ENCODE measurements around the gene RMDN2. TPM values are rescaled to one million over a fixed set of nuclear protein-coding genes. Genes with fewer than 3 reads are reported as not detected.

Gene RMDN2
- total RNA-seq, 1 experiment from 2014 or later: 3.2 TPM

DNA sequence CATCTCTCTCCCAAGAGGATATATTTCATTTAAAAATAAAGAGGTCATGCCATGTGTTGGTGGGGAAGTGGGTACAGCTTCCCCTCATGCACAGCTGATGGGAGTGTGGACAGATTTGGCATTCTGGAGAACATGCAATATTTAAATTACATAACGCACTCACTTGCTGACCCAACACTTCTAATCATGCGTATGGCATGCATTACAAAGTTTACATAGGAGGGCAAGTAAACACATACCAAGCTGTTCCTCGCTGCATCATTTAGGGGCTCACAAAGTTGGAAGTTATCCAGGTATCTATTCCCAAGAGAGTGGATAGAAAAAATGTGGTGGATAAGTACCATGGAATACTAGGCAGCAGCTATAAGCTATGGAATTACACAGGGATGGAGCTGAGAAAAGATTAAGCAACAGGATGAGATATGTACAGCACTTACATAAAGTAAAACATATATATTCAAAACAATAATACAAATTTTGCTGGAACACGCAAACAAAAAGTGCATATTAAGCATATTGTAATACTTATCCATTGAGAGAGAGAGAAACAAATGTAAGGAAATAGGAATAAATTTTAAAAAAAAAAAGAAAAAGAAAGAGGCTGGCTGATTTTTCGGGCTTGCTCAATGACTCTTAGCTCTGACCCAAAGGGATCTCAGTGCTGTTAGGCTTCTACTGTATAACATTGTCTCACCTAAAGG lies 139.9 kb downstream of the RMDN2 start:
- Mint-ChIP-seq H3K4me1 (ENCODE audit: insufficient read depth, unreplicated experiment) (peaks cover 5% of the 10 kb centered on the region), H3K27ac (ENCODE audit: low read depth, unreplicated experiment) (no peak overlapping the region), H3K4me3 (ENCODE audit: unreplicated experiment) (no peak overlapping the region), H3K27me3 (ENCODE audit: insufficient read depth, unreplicated experiment) (no peaks in the 10 kb centered on the region), H3K9me3 (ENCODE audit: unreplicated experiment) (no peaks in the 10 kb centered on the region), H3K36me3 (ENCODE audit: insufficient read depth, unreplicated experiment) (peaks cover under 1% of the 10 kb centered on the region)
- POLR2A ChIA-PET: interaction anchor here (1.1 kb wide), 1 partner anchor 54 kb away, joined by 3 read pairs; no protein-coding TSS in a partner anchor
- DNase-seq (ENCODE audit: unreplicated experiment): peak; percentile 56
- intact Hi-C loops (cut with micrococcal nuclease): no loop called here
- BruUV-seq (replicated peaks): no TSS peak
- no peak for TF ChIP-seq CTCF (IDR thresholded peaks at IDR 0.05; ENCODE audit: unreplicated experiment)
- CTCF ChIA-PET: interaction anchor here (0.6 to 1.0 kb wide), 2 partner anchors 12 kb away, joined by 3 read pairs; no protein-coding TSS in a partner anchor

GRCh38 chr2:38065502-38066135 lies 140.5 kb downstream of the RMDN2 start:
- BruUV-seq (replicated peaks): no TSS peak
- peak; percentile 28 for DNase-seq (ENCODE audit: unreplicated experiment)
- TF ChIP-seq CTCF (IDR thresholded peaks at IDR 0.05; ENCODE audit: unreplicated experiment): no peak
- ChIA-PET CTCF (interaction anchor here (0.6 to 1.0 kb wide), 2 partner anchors 11 to 13 kb away, joined by 3 read pairs; no protein-coding TSS in a partner anchor), POLR2A (interaction anchor here (0.5 kb wide), 1 partner anchor 12 kb away, joined by 3 read pairs; no protein-coding TSS in a partner anchor)
- Mint-ChIP-seq H3K36me3 (ENCODE audit: insufficient read depth, unreplicated experiment) (peaks cover 7% of the 10 kb centered on the region), H3K27ac (ENCODE audit: low read depth, unreplicated experiment) (no peak overlapping the region), H3K9me3 (ENCODE audit: unreplicated experiment) (no peaks in the 10 kb centered on the region), H3K27me3 (ENCODE audit: insufficient read depth, unreplicated experiment) (no peaks in the 10 kb centered on the region), H3K4me1 (ENCODE audit: insufficient read depth, unreplicated experiment) (peaks cover 5% of the 10 kb centered on the region), H3K4me3 (ENCODE audit: unreplicated experiment) (no peak overlapping the region)
- intact Hi-C loops (cut with micrococcal nuclease): no loop called here

DNA sequence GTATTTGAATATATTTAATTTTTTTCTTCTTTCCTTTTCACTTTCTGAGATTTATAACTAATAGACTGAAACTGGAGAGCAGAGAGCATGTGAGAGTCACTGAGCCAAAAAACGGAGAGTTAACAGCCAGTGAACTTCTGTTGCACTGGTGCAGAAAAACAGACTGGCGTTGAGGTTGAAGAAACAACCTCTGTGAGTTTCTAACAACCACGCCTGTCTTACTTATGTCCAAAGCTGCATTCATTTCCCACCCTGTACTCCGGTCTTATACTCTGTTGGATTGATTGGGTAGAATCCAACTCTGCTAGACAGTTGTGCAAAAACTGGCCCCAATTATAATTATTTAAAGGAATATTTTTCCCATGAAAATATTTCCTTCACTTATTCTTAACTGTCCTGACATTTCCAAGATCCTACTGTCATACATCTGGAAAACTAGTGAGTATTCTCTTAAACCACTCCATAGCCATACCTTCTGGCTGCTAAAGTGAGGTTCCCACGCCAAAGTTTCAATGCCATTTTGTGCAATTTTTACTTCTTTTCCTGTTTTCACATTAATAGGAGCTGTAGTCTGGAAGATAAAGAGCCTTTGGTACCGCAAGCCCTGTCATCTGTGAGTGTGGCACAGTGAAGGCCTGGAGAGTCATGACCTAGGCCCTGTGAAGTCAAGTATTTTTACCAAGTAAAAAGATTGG lies 141.5 kb downstream of the RMDN2 start:
- H3K4me1 Mint-ChIP-seq (ENCODE audit: insufficient read depth, unreplicated experiment): peaks cover 5% of the 10 kb centered on the region
- H3K36me3 Mint-ChIP-seq (ENCODE audit: insufficient read depth, unreplicated experiment): peaks cover 9% of the 10 kb centered on the region

More for the DNA sequence above, 141.5 kb downstream of the RMDN2 start:
- CTCF ChIA-PET: interaction anchor here (0.6 kb wide), 1 partner anchor 11 kb away, joined by 3 read pairs; no protein-coding TSS in a partner anchor
- H3K27ac Mint-ChIP-seq (ENCODE audit: low read depth, unreplicated experiment): no peak overlapping the region
- intact Hi-C loops (cut with micrococcal nuclease): no loop called here
- no peak overlapping the region for H3K4me3 Mint-ChIP-seq (ENCODE audit: unreplicated experiment)
- POLR2A ChIA-PET: no interaction called here
- no peak for TF ChIP-seq CTCF (IDR thresholded peaks at IDR 0.05; ENCODE audit: unreplicated experiment)
- no peaks in the 10 kb centered on the region for H3K9me3 Mint-ChIP-seq (ENCODE audit: unreplicated experiment)
- BruUV-seq (replicated peaks): no TSS peak
- DNase-seq (ENCODE audit: unreplicated experiment): no peak
- no peaks in the 10 kb centered on the region for H3K27me3 Mint-ChIP-seq (ENCODE audit: insufficient read depth, unreplicated experiment)

Other genes starting within 250 kb of the RMDN2 start
- 37.2 and 53.3 TPM in 2 replicates for gene CYP1B1, start 150.9 kb downstream of the RMDN2 start, total RNA-seq (2022)

Measured in MCF 10A (cell line).